KMS-11 (cell line): ENCODE data around the gene LRBA.

ENCODE experiments used
- H2AFZ ChIP-seq: fragments of 200-600 bp; sonication (generic); 2 replicates; pipeline ENCODE4 v1.6.1; 2016; ENCODE audit warnings: antibody characterized with exemption, mixed run types, low read depth
- H3K27ac ChIP-seq: fragments of 200-600 bp; sonication (generic); 2 replicates; pipeline ENCODE4 v1.6.1; 2016; ENCODE audit warnings: mild to moderate bottlenecking, mixed run types
- H3K27me3 ChIP-seq: fragments of 200-600 bp; sonication (generic); 2 replicates; pipeline ENCODE4 v1.6.1; 2017; ENCODE audit warnings: mild to moderate bottlenecking, low read depth, mixed run types, moderate library complexity; ENCODE audit not compliant: insufficient read depth
- H3K36me3 ChIP-seq: fragments of 200-600 bp; sonication (generic); 2 replicates; pipeline ENCODE4 v1.6.1; 2017; ENCODE audit warnings: mild to moderate bottlenecking, mixed run types; ENCODE audit not compliant: insufficient read depth
- H3K4me1 ChIP-seq: fragments of 200-600 bp; sonication (generic); 2 replicates; pipeline ENCODE4 v1.6.1; 2016; ENCODE audit warnings: mild to moderate bottlenecking, low read depth, mixed run types; ENCODE audit not compliant: poor library complexity, severe bottlenecking
- H3K4me2 ChIP-seq: fragments of 200-600 bp; sonication (generic); 2 replicates; pipeline ENCODE4 v1.7.0; 2016; ENCODE audit warnings: mild to moderate bottlenecking, mixed run types
- H3K4me3 ChIP-seq: fragments of 200-600 bp; sonication (generic); IDR thresholded peaks from 2 replicates; pipeline ENCODE4 v1.6.1; 2017; ENCODE audit warnings: low read depth, low read length, mixed read lengths; ENCODE audit not compliant: insufficient read depth
- H3K79me2 ChIP-seq: fragments of 200-600 bp; sonication (generic); 2 replicates; pipeline ENCODE4 v1.6.1; 2016; ENCODE audit warnings: low read depth, mixed run types; ENCODE audit not compliant: insufficient read depth
- H3K9ac ChIP-seq: fragments of 200-600 bp; sonication (generic); 2 replicates; pipeline ENCODE4 v1.6.1; 2016; ENCODE audit warnings: mild to moderate bottlenecking, mixed run types
- H4K20me1 ChIP-seq: fragments of 200-600 bp; sonication (generic); 2 replicates; pipeline ENCODE4 v1.6.1; 2016; ENCODE audit warnings: mild to moderate bottlenecking, mixed run types; ENCODE audit not compliant: insufficient read depth
- CTCF ChIP-seq: fragments of 200-600 bp; sonication (generic); conservative IDR thresholded peaks from 2 replicates; pipeline ENCODE4 v1.6.1; 2017; ENCODE audit warnings: low read depth, mild to moderate bottlenecking, antibody characterized with exemption, low read length, moderate library complexity, mixed read lengths

LRBA gene

GRCh38 chr4:151039733-151040132 is 24.6 kb upstream of the LRBA start:
- no peak overlapping the region for H2AFZ ChIP-seq
- no peak for TF ChIP-seq CTCF

GRCh38 chr4:151038452-151039157 is 23.5 kb upstream of the LRBA start:
- H3K36me3 ChIP-seq: no peaks in the 10 kb centered on the region
- H3K4me2 ChIP-seq: no peak overlapping the region
- no peak overlapping the region for H3K4me3 ChIP-seq
- H3K9ac ChIP-seq: no peak overlapping the region
- TF ChIP-seq CTCF: no peak
- no peak overlapping the region for H3K27ac ChIP-seq
- no peaks in the 10 kb centered on the region for H3K79me2 ChIP-seq
- H4K20me1 ChIP-seq: no peaks in the 10 kb centered on the region
- no peaks in the 10 kb centered on the region for H3K4me1 ChIP-seq
- H3K27me3 ChIP-seq: no peaks in the 10 kb centered on the region
- H2AFZ ChIP-seq: no peak overlapping the region

More at GRCh38 chr4:151039733-151040132, 24.6 kb upstream of the LRBA start:
- Histone ChIP-seq H3K4me1 (no peaks in the 10 kb centered on the region), H3K36me3 (no peaks in the 10 kb centered on the region), H3K4me2 (no peak overlapping the region), H3K4me3 (no peak overlapping the region), H3K9ac (no peak overlapping the region), H4K20me1 (no peaks in the 10 kb centered on the region), H3K27ac (no peak overlapping the region), H3K79me2 (no peaks in the 10 kb centered on the region), H3K27me3 (no peaks in the 10 kb centered on the region)

GRCh38 chr4:151035911-151036310 is 20.8 kb upstream of the LRBA start:
- Histone ChIP-seq H2AFZ (no peak overlapping the region), H3K4me3 (no peak overlapping the region), H3K9ac (no peak overlapping the region), H3K36me3 (no peaks in the 10 kb centered on the region), H3K27me3 (no peaks in the 10 kb centered on the region), H3K4me2 (no peak overlapping the region), H3K79me2 (no peaks in the 10 kb centered on the region), H3K27ac (no peak overlapping the region), H3K4me1 (no peaks in the 10 kb centered on the region), H4K20me1 (no peaks in the 10 kb centered on the region)
- no peak for TF ChIP-seq CTCF

- Histone ChIP-seq H3K27ac (no peak overlapping the region), H3K4me2 (no peak overlapping the region), H3K27me3 (no peaks in the 10 kb centered on the region), H3K36me3 (no peaks in the 10 kb centered on the region), H3K4me1 (no peaks in the 10 kb centered on the region), H3K79me2 (no peaks in the 10 kb centered on the region), H2AFZ (no peak overlapping the region), H4K20me1 (no peaks in the 10 kb centered on the region), H3K4me3 (no peak overlapping the region), H3K9ac (no peak overlapping the region)
- TF ChIP-seq CTCF: no peak
Measured at GRCh38 chr4:151035328-151035727, 20.2 kb upstream of the LRBA start.
